ENCODE measurements around the gene LRP1B. TPM values are rescaled to one million over a fixed set of nuclear protein-coding genes. Genes with fewer than 3 reads are reported as not detected.
A peak's percentile ranks its signal among the peaks of the same experiment; 100 is the strongest.

The LRP1B gene
- polyA plus RNA-seq, 1 of the 3 experiments (the other 2 are of a cell fraction) = 0.28 TPM

DNA sequence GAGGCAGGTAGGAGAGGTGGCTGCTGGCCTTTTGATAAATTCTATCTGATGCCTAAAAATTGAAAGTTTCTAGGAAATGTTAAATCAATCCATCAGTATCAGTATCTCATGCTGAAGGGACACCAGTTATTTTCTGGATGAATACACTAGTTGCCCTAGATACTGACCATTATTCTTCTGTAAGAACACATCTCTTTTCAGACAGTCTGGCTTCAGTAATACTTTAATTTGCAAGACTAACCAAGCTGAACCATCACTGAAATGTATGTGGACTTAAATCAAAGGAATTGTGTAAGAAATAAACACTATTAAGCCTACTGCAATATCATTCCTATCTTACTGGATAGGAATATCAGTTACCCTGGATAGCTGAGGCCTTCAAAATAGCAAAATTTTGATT is 1546.3 kb downstream of the LRP1B start:
- no peaks in the 10 kb centered on the region for H3K79me2 ChIP-seq (ENCODE audit: insufficient read depth)
- H3K9me2 ChIP-seq = no peaks in the 10 kb centered on the region
- no peak overlapping the region for H3K4me3 ChIP-seq (ENCODE audit: low read depth in 2 of 2, low read length in 1 of 2)
- TF ChIP-seq RFX5 (IDR thresholded peaks at IDR 0.05; ENCODE audit: low read length) (no peak), GATA2 (CRISPR knock-in tag; IDR thresholded peaks at IDR 0.05) (no peak), FOXM1 (IDR thresholded peaks at IDR 0.05; ENCODE audit: low read depth) (no peak), CHD2 (IDR thresholded peaks at IDR 0.05; ENCODE audit: low read length, partially characterized antibody) (no peak)
- TF ChIP-seq, protein P1, sequence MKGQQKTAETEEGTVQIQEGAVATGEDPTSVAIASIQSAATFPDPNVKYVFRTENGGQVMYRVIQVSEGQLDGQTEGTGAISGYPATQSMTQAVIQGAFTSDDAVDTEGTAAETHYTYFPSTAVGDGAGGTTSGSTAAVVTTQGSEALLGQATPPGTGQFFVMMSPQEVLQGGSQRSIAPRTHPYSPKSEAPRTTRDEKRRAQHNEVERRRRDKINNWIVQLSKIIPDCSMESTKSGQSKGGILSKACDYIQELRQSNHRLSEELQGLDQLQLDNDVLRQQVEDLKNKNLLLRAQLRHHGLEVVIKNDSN (IDR thresholded peaks at IDR 0.05; ENCODE audit: borderline replicate concordance, low read depth) = no peak
- no peak overlapping the region for H3K9ac ChIP-seq
- ChIA-PET POLR2A (no interaction called here), CTCF (interaction anchor here (0.6 kb wide), 1 partner anchor 525 kb away, joined by 3 read pairs; no protein-coding TSS in a partner anchor)
- no peaks in the 10 kb centered on the region for H3K27me3 ChIP-seq (ENCODE audit: insufficient read depth)
- H3K36me3 ChIP-seq (replicated peaks in 1 of 2; ENCODE audit: control insufficient read depth in 1 of 2, insufficient read depth in 2 of 2, low read length in 1 of 2) = no peaks in the 10 kb centered on the region
- H3F3A ChIP-seq (replicated peaks; ENCODE audit: insufficient read depth) = no peaks in the 10 kb centered on the region
- H3K4me1 ChIP-seq (ENCODE audit: control insufficient read depth in 1 of 2, insufficient read depth in 2 of 2, low read depth in 1 of 2, low read length in 1 of 2) = no peaks in the 10 kb centered on the region; a peak in 1 of 4 replicates
- H3K4me2 ChIP-seq = no peak overlapping the region
- no peaks in the 10 kb centered on the region for H4K20me1 ChIP-seq (ENCODE audit: insufficient read depth)
- no peak overlapping the region; the same call in 1 of the 2 replicates for H2AFZ ChIP-seq (ENCODE audit: low read depth)
- H3K27ac ChIP-seq (ENCODE audit: low read depth in 2 of 2, low read length in 1 of 2) = no peak overlapping the region
- no peaks in the 10 kb centered on the region for H3K9me3 ChIP-seq
- no peak for DNase-seq

DNA sequence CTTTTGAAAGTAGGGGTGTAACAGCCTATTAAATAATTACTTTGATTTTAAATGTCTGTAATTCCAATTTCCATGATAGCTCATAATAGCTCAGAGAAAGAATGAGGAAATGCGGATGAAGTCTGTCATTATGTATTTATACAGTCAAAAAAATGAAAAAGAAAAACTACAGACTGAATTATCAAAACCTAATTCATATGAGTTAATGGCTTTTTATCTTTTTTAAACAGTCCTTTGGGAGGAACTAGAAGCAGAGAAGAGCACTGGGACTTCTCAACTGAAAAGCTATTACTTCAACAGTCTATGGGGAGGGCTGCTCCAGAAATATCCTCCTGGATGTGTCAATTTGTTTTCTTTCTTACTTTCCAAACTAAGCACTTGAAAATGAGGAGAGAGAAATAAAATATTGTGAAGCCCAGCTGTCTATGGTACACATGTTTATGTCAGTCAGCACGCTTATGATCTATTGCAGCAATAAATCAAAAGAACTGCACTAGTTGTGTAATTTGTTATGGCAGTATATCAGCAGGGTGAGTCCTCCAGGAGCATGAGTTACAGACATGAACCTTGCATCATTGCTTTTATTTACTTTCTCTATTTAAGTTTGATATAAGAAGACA is 1550.2 kb downstream of the LRP1B start:
- TF ChIP-seq, protein P2, sequence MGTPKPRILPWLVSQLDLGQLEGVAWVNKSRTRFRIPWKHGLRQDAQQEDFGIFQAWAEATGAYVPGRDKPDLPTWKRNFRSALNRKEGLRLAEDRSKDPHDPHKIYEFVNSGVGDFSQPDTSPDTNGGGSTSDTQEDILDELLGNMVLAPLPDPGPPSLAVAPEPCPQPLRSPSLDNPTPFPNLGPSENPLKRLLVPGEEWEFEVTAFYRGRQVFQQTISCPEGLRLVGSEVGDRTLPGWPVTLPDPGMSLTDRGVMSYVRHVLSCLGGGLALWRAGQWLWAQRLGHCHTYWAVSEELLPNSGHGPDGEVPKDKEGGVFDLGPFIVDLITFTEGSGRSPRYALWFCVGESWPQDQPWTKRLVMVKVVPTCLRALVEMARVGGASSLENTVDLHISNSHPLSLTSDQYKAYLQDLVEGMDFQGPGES (IDR thresholded peaks at IDR 0.05; ENCODE audit: low read depth, low read length) = no peak
- TF ChIP-seq NRF1 (IDR thresholded peaks at IDR 0.05; ENCODE audit: low read depth, low read length) (no peak), TEAD4 (IDR thresholded peaks at IDR 0.05; ENCODE audit: borderline replicate concordance, insufficient read depth) (no peak), TCF12 (IDR thresholded peaks at IDR 0.05) (no peak), SIN3A (IDR thresholded peaks at IDR 0.05; ENCODE audit: borderline replicate concordance, low read depth, low read length) (no peak), RXRA (IDR thresholded peaks at IDR 0.05; ENCODE audit: borderline replicate concordance, low read depth) (no peak), RAD21 (IDR thresholded peaks at IDR 0.05; ENCODE audit: low read length) (no peak)
- TF ChIP-seq, protein P3, sequence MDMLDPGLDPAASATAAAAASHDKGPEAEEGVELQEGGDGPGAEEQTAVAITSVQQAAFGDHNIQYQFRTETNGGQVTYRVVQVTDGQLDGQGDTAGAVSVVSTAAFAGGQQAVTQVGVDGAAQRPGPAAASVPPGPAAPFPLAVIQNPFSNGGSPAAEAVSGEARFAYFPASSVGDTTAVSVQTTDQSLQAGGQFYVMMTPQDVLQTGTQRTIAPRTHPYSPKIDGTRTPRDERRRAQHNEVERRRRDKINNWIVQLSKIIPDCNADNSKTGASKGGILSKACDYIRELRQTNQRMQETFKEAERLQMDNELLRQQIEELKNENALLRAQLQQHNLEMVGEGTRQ (IDR thresholded peaks at IDR 0.05; ENCODE audit: borderline replicate concordance, low read depth, low read length) = no peak
- TF ChIP-seq, protein P4, sequence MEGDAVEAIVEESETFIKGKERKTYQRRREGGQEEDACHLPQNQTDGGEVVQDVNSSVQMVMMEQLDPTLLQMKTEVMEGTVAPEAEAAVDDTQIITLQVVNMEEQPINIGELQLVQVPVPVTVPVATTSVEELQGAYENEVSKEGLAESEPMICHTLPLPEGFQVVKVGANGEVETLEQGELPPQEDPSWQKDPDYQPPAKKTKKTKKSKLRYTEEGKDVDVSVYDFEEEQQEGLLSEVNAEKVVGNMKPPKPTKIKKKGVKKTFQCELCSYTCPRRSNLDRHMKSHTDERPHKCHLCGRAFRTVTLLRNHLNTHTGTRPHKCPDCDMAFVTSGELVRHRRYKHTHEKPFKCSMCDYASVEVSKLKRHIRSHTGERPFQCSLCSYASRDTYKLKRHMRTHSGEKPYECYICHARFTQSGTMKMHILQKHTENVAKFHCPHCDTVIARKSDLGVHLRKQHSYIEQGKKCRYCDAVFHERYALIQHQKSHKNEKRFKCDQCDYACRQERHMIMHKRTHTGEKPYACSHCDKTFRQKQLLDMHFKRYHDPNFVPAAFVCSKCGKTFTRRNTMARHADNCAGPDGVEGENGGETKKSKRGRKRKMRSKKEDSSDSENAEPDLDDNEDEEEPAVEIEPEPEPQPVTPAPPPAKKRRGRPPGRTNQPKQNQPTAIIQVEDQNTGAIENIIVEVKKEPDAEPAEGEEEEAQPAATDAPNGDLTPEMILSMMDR (IDR thresholded peaks at IDR 0.05) = no peak
- ChIA-PET CTCF (no interaction called here), POLR2A (no interaction called here)
- Histone ChIP-seq H3K4me3 (ENCODE audit: low read depth in 2 of 2, low read length in 1 of 2) (no peak overlapping the region), H3K9me3 (no peaks in the 10 kb centered on the region), H3K27me3 (ENCODE audit: insufficient read depth) (no peaks in the 10 kb centered on the region), H3K36me3 (replicated peaks in 1 of 2; ENCODE audit: control insufficient read depth in 1 of 2, insufficient read depth in 2 of 2, low read length in 1 of 2) (no peaks in the 10 kb centered on the region), H2AFZ (ENCODE audit: low read depth) (no peak overlapping the region), H3K9ac (no peak overlapping the region), H4K20me1 (ENCODE audit: insufficient read depth) (no peaks in the 10 kb centered on the region), H3K9me2 (no peaks in the 10 kb centered on the region), H3F3A (replicated peaks; ENCODE audit: insufficient read depth) (no peaks in the 10 kb centered on the region), H3K27ac (ENCODE audit: low read depth in 2 of 2, low read length in 1 of 2) (no peak overlapping the region), H3K79me2 (ENCODE audit: insufficient read depth) (no peaks in the 10 kb centered on the region), H3K4me2 (no peak overlapping the region), H3K4me1 (ENCODE audit: control insufficient read depth in 1 of 2, insufficient read depth in 2 of 2, low read depth in 1 of 2, low read length in 1 of 2) (no peaks in the 10 kb centered on the region; a peak in 1 of 4 replicates)
- 77% methylated on average over 2 of the region's 2 CpGs for WGBS (ENCODE audit: low lambda C conversion rate)
- DNase-seq = peak; percentile 6
